Measurements from ENCODE around the gene C10orf95. TPM values are rescaled to one million over a fixed set of nuclear protein-coding genes. Genes with fewer than 3 reads are reported as not detected.

C10orf95 gene
- total RNA-seq, 1 experiment from 2014 or later = 0.21 TPM

DNA sequence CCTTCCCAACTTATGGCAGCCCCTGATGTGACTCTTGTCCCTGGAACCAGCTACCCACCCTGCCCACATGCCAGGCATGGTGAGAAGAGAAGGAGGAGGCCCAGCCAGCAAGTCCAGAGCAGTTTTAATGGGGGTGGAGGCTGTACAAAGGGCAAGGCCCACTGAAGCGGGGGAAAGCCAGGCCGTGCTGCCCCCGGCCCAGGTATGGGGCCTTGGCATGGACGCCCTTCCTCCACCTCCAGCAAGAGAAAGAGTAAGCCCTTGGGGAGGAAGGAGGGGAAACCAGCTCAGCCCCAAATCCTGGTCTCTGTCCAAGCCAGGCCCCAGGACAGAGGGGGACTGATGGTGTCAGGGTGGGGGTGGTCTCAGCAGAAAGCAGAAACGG lies 48.8 kb downstream of the C10orf95 start:
- intact Hi-C loops (cut with micrococcal nuclease; ENCODE audit: unreplicated experiment) = loop anchor here (5.0 kb wide), 1 partner anchor 175 kb away; the partner anchor contains the start of gene ELOVL3
- Histone ChIP-seq H3K4me1 (ENCODE audit: control insufficient read depth, insufficient read depth, low read length) (peaks cover 37% of the 10 kb centered on the region), H3K27ac (ENCODE audit: low read length) (peak overlapping the region; percentile 64; the same call in 1 of the 2 replicates)

DNA sequence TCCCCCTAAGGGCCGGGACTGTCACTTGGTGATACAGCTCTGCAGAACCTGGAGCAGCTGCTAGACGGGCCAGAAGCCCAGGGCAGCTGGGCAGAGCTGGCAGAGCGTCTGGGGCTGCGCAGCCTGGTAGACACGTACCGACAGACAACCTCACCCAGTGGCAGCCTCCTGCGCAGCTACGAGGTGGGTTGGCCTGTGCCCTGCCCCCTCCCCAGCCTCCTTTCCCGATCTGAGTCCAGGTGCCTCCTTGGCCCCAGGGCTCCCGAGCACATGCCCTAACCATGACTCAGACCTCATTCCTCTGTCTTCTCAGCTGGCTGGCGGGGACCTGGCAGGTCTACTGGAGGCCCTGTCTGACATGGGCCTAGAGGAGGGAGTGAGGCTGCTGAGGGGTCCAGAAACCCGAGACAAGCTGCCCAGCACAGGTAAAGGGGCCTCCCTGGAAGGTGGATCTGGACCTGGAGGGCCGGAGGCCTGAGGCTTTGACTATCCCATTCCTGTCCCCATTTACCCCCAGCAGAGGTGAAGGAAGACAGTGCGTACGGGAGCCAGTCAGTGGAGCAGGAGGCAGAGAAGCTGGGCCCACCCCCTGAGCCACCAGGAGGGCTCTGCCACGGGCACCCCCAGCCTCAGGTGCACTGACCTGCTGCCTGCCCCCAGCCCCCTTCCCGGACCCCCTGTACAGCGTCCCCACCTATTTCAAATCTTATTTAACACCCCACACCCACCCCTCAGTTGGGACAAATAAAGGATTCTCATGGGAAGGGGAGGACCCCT lies 49.4 kb downstream of the C10orf95 start:
- CTCF ChIA-PET = interaction anchor here (0.6 kb wide), 1 partner anchor 549 kb away, joined by 9 read pairs; no protein-coding TSS in a partner anchor
- TF ChIP-seq POLR2AphosphoS5 (IDR thresholded peaks at IDR 0.05; ENCODE audit: low read depth, low read length) = peak; percentile 41; the same call in 1 of the 2 replicates
- TF ChIP-seq, protein P1, sequence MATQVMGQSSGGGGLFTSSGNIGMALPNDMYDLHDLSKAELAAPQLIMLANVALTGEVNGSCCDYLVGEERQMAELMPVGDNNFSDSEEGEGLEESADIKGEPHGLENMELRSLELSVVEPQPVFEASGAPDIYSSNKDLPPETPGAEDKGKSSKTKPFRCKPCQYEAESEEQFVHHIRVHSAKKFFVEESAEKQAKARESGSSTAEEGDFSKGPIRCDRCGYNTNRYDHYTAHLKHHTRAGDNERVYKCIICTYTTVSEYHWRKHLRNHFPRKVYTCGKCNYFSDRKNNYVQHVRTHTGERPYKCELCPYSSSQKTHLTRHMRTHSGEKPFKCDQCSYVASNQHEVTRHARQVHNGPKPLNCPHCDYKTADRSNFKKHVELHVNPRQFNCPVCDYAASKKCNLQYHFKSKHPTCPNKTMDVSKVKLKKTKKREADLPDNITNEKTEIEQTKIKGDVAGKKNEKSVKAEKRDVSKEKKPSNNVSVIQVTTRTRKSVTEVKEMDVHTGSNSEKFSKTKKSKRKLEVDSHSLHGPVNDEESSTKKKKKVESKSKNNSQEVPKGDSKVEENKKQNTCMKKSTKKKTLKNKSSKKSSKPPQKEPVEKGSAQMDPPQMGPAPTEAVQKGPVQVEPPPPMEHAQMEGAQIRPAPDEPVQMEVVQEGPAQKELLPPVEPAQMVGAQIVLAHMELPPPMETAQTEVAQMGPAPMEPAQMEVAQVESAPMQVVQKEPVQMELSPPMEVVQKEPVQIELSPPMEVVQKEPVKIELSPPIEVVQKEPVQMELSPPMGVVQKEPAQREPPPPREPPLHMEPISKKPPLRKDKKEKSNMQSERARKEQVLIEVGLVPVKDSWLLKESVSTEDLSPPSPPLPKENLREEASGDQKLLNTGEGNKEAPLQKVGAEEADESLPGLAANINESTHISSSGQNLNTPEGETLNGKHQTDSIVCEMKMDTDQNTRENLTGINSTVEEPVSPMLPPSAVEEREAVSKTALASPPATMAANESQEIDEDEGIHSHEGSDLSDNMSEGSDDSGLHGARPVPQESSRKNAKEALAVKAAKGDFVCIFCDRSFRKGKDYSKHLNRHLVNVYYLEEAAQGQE (IDR thresholded peaks at IDR 0.05; ENCODE audit: insufficient read depth in 1 of 2, low read depth in 2 of 2, low read length in 1 of 2) = no peak
- in situ Hi-C loops (cut with HindIII; ENCODE audit: low pct_unique_long_range_greater_than_20kb, low sequenced_read_pairs) = no loop called here
- no peak overlapping the region for H3K4me3 ChIP-seq (ENCODE audit: low read depth in 2 of 2, low read length in 2 of 2)
- peaks cover 2% of the 10 kb centered on the region; the same call in 1 of the 2 replicates for H3K36me3 ChIP-seq (ENCODE audit: control insufficient read depth, insufficient read depth, low read length)
- ATAC-seq (peak; percentile 61), DNase-seq (ENCODE audit: low read depth, low spot score) (no peak)
- H3K27me3 ChIP-seq (ENCODE audit: control insufficient read depth, insufficient read depth, low read length) = no peaks in the 10 kb centered on the region
- intact Hi-C loops (cut with micrococcal nuclease; ENCODE audit: unreplicated experiment) = loop anchor here (5.0 kb wide), 1 partner anchor 175 kb away; the partner anchor contains the start of gene ELOVL3
- no peaks in the 10 kb centered on the region for H3K9me3 ChIP-seq (ENCODE audit: control insufficient read depth, insufficient read depth, low read depth, low read length)
- H3K27ac ChIP-seq (ENCODE audit: low read length) = peak overlapping the region; percentile 64
- POLR2A ChIA-PET = interaction anchor here (0.6 to 0.8 kb wide), 2 partner anchors 14 to 20 kb away, joined by 3 read pairs; no protein-coding TSS in a partner anchor
- no TSS peak for BruUV-seq (replicated peaks)
- peaks cover 40% of the 10 kb centered on the region for H3K4me1 ChIP-seq (ENCODE audit: control insufficient read depth, insufficient read depth, low read length)

More for the DNA sequence above, 48.8 kb downstream of the C10orf95 start:
- ATAC-seq (no peak), DNase-seq (ENCODE audit: low read depth, low spot score) (no peak)
- POLR2A ChIA-PET = interaction anchor here (0.6 to 0.8 kb wide), 3 partner anchors 13 to 49 kb away, joined by 3 read pairs; no protein-coding TSS in a partner anchor
- CTCF ChIA-PET = interaction anchor here (0.5 to 1.5 kb wide), 3 partner anchors 13 to 20 kb away, joined by 3 to 5 read pairs (median 3); no protein-coding TSS in a partner anchor
- no peak overlapping the region for H3K4me3 ChIP-seq (ENCODE audit: low read depth in 2 of 2, low read length in 2 of 2)
- no TSS peak for BruUV-seq (replicated peaks)
- H3K36me3 ChIP-seq (ENCODE audit: control insufficient read depth, insufficient read depth, low read length) = peaks cover 2% of the 10 kb centered on the region; the same call in 1 of the 2 replicates
- H3K9me3 ChIP-seq (ENCODE audit: control insufficient read depth, insufficient read depth, low read depth, low read length) = no peaks in the 10 kb centered on the region
- in situ Hi-C loops (cut with HindIII; ENCODE audit: low pct_unique_long_range_greater_than_20kb, low sequenced_read_pairs) = no loop called here
- H3K27me3 ChIP-seq (ENCODE audit: control insufficient read depth, insufficient read depth, low read length) = no peaks in the 10 kb centered on the region
- TF ChIP-seq, protein P1 (IDR thresholded peaks at IDR 0.05; ENCODE audit: insufficient read depth in 1 of 2, low read depth in 2 of 2, low read length in 1 of 2) = no peak
- TF ChIP-seq POLR2AphosphoS5 (IDR thresholded peaks at IDR 0.05; ENCODE audit: low read depth, low read length) (no peak), TCF7L2 (IDR thresholded peaks at IDR 0.05; ENCODE audit: low read depth, low read length) (no peak), SIN3A (IDR thresholded peaks at IDR 0.05; ENCODE audit: borderline replicate concordance, insufficient read depth, low read depth, low read length) (no peak)
- TF ChIP-seq, protein P2, sequence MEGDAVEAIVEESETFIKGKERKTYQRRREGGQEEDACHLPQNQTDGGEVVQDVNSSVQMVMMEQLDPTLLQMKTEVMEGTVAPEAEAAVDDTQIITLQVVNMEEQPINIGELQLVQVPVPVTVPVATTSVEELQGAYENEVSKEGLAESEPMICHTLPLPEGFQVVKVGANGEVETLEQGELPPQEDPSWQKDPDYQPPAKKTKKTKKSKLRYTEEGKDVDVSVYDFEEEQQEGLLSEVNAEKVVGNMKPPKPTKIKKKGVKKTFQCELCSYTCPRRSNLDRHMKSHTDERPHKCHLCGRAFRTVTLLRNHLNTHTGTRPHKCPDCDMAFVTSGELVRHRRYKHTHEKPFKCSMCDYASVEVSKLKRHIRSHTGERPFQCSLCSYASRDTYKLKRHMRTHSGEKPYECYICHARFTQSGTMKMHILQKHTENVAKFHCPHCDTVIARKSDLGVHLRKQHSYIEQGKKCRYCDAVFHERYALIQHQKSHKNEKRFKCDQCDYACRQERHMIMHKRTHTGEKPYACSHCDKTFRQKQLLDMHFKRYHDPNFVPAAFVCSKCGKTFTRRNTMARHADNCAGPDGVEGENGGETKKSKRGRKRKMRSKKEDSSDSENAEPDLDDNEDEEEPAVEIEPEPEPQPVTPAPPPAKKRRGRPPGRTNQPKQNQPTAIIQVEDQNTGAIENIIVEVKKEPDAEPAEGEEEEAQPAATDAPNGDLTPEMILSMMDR (IDR thresholded peaks at IDR 0.05) = no peak

Data from Panc1 (cell line).